NB4 (cell line): ENCODE data around the gene CASZ1.

Experiments used
- CTCF ChIP-seq: IDR thresholded peaks from one replicate; pipeline ENCODE4 v1.5.1; 2012; ENCODE audit warnings: low read depth, low read length
- MAX ChIP-seq: IDR thresholded peaks from 2 replicates; pipeline ENCODE4 v1.6.1; 2011; ENCODE audit warnings: low read depth, low read length
- POLR2A ChIP-seq: IDR thresholded peaks from 2 replicates; pipeline ENCODE4 v1.6.1; 2011; ENCODE audit warnings: mild to moderate bottlenecking; ENCODE audit not compliant: insufficient read length; ENCODE audit errors: extremely low read depth

GRCh38 chr1:10631121-10631810 is 165.2 kb downstream of the CASZ1 start:
- TF ChIP-seq CTCF (no peak), POLR2A (no peak), MAX (no peak)
